Tibial artery (tissue), 4 donors: Measurements from ENCODE around the gene ARFGEF2.

Experiments used
- DNase-seq, 2 donors: peaks; one replicate each; pipeline ENCODE4 v3.0.0-alpha.2; 2019
- H3K27ac ChIP-seq, 2 donors: fragments of 200-600 bp; sonication (generic) in 1 of 2; 1 replicate in 1 of 2; 2 replicates in 1 of 2; pipeline ENCODE4 v1.5.1; 2018 to 2019; ENCODE audit warnings: mild to moderate bottlenecking in 1 of 2
- H3K27me3 ChIP-seq, 2 donors: fragments of 200-600 bp; sonication (generic) in 1 of 2; one replicate each; pipeline versions ENCODE4 v1.5.1 to v1.6.0; 2016 to 2019
- H3K36me3 ChIP-seq, 3 donors: fragments of 200-600 bp; sonication (generic) in 2 of 3; one replicate each; pipeline ENCODE4 v1.5.1; 2016 to 2019; ENCODE audit warnings: mild to moderate bottlenecking in 2 of 3
- H3K4me1 ChIP-seq, 4 donors: fragments of 200-600 bp; sonication (generic) in 2 of 4; 1 replicate in 3 of 4; 2 replicates in 1 of 4; pipeline ENCODE4 v1.5.1; 2016 to 2019
- H3K4me3 ChIP-seq, 2 donors: fragments of 200-600 bp; sonication (generic) in 1 of 2; 1 replicate in 1 of 2; 2 replicates in 1 of 2; pipeline ENCODE4 v1.5.1; 2018 to 2019; ENCODE audit warnings: mild to moderate bottlenecking in 2 of 2
- H3K9me3 ChIP-seq, 3 donors: fragments of 200-600 bp; sonication (generic) in 1 of 3; one replicate each; pipeline ENCODE4 v1.5.1; 2016 to 2019
- intact Hi-C: fragments of 100-400 bp; cut with DNase I; formaldehyde crosslinking; loops from one replicate; pipeline ENCODE4 v1.15.0; 2023; ENCODE audit warnings: low total_unique reads
- TF ChIP-seq, protein P1 (sequence below), 2 experiments: fragments of 200-600 bp in 1 of 2; fragments of 450-650 bp in 1 of 2; IDR thresholded peaks; one replicate each; pipeline ENCODE4 v1.5.1; 2017 to 2019; ENCODE audit warnings: antibody characterized with exemption in 2 of 2, mild to moderate bottlenecking in 1 of 2, moderate library complexity in 1 of 2

Gene ARFGEF2

GRCh38 chr20:48919336-48919881 is 2.1 kb upstream of the ARFGEF2 start:
- intact Hi-C loops = no loop called here
- H3K9me3 ChIP-seq = no peaks in the 10 kb centered on the region
- no peaks in the 10 kb centered on the region for H3K27me3 ChIP-seq
- H3K4me3 ChIP-seq = no peak overlapping the region
- peaks cover 0 to 34% (median 19%) of the 10 kb centered on the region in 4 donors for H3K4me1 ChIP-seq
- DNase-seq = no peak
- H3K36me3 ChIP-seq = no peaks in the 10 kb centered on the region
- TF ChIP-seq, protein P1, sequence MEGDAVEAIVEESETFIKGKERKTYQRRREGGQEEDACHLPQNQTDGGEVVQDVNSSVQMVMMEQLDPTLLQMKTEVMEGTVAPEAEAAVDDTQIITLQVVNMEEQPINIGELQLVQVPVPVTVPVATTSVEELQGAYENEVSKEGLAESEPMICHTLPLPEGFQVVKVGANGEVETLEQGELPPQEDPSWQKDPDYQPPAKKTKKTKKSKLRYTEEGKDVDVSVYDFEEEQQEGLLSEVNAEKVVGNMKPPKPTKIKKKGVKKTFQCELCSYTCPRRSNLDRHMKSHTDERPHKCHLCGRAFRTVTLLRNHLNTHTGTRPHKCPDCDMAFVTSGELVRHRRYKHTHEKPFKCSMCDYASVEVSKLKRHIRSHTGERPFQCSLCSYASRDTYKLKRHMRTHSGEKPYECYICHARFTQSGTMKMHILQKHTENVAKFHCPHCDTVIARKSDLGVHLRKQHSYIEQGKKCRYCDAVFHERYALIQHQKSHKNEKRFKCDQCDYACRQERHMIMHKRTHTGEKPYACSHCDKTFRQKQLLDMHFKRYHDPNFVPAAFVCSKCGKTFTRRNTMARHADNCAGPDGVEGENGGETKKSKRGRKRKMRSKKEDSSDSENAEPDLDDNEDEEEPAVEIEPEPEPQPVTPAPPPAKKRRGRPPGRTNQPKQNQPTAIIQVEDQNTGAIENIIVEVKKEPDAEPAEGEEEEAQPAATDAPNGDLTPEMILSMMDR (IDR thresholded peaks at IDR 0.05) = no peak
- no peak overlapping the region for H3K27ac ChIP-seq

DNA sequence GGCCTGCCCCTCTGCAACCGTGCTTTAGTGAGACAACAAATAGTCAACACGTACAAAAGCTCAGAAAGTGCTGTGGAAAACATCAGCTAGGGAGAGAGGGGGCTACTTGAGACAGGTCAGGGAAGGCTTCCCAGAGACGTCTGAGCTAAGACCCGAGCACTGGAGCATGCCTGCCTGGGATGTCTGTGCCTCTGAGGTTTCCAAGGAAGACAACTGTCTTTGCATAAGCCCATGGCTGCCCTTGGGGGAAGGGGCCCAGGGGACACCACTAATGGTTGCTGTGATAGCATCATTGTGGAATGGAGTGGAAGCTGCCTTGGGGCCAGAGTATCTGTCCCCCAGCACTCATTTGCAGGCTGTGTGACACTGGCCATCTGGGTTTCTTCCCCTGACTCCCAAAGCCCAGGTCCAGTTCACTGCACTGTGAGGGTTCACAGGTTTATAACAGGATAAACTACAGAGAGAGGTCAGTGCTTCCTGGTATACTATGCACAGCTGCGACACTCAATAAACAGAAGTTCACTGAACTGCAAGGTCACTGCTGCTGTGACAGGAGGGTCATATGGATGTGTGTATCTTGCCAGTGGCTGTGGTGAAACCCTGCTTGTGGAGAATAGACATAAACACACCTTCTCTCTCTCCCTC is 1.5 kb upstream of the ARFGEF2 start:
- Histone ChIP-seq H3K27ac (no peak overlapping the region), H3K4me3 (no peak overlapping the region), H3K27me3 (no peaks in the 10 kb centered on the region), H3K4me1 (peaks cover 0 to 36% (median 19%) of the 10 kb centered on the region in 4 donors), H3K9me3 (no peaks in the 10 kb centered on the region), H3K36me3 (no peaks in the 10 kb centered on the region)
- intact Hi-C loops = no loop called here
- no peak for DNase-seq
- TF ChIP-seq, protein P1 (IDR thresholded peaks at IDR 0.05) = no peak

DNA sequence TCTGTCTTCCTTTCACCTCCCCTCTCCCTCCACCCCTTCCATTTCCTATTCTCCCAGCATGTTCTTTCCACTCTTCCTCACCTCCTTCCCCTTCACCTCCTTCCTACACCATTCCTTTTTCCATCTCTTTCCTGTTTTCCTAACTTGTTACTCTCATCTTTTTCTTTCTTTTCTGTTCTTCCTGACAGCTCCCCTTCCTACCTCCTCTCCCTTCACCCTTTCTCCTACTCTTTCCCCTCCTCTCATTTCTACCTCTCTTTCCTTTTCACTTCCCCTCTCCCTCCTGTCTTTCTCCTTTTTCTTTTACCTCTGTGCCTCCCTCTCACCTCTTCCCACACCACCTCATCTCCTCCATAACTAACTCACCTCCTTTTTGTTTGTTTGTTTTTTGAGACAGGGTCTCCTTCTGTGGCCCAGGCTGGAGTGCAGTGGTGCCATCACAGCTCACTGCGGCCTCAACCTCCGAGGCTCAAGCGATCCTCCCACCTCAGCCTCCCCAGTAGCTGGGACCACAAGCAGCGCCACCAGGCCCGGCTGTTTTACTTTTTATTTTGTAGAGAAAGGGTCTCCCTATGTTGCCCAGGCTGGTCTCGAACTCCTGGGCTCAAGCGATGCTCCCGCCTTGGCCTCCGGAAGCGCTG is 864 bp upstream of the ARFGEF2 start:
- Histone ChIP-seq H3K27me3 (no peaks in the 10 kb centered on the region), H3K27ac (peak overlapping the region; percentile 95 to 98), H3K4me3 (peak overlapping the region; percentile 90 to 95), H3K4me1 (peaks cover 0 to 36% (median 19%) of the 10 kb centered on the region in 4 donors), H3K9me3 (no peaks in the 10 kb centered on the region), H3K36me3 (no peaks in the 10 kb centered on the region)
- no peak for DNase-seq
- intact Hi-C loops = no loop called here
- TF ChIP-seq, protein P1 (IDR thresholded peaks at IDR 0.05) = no peak

GRCh38 chr20:48921883-48922820 is 641 bp downstream of the ARFGEF2 start:
- DNase-seq = no peak
- H3K4me3 ChIP-seq = peak overlapping the region; percentile 90 to 95
- TF ChIP-seq, protein P1 (IDR thresholded peaks at IDR 0.05) = no peak
- intact Hi-C loops = no loop called here
- H3K4me1 ChIP-seq = peaks cover 0 to 43% (median 24%) of the 10 kb centered on the region in 4 donors
- no peaks in the 10 kb centered on the region for H3K27me3 ChIP-seq
- no peaks in the 10 kb centered on the region for H3K36me3 ChIP-seq
- no peaks in the 10 kb centered on the region for H3K9me3 ChIP-seq
- H3K27ac ChIP-seq = peak overlapping the region; percentile 95 to 98

- peak overlapping the region; percentile 95 to 98 for H3K27ac ChIP-seq
- TF ChIP-seq, protein P1 (IDR thresholded peaks at IDR 0.05) = no peak
- no peaks in the 10 kb centered on the region for H3K36me3 ChIP-seq
- H3K9me3 ChIP-seq = no peaks in the 10 kb centered on the region
- H3K4me1 ChIP-seq = peaks cover 0 to 53% (median 27%) of the 10 kb centered on the region in 4 donors
- intact Hi-C loops = no loop called here
- H3K27me3 ChIP-seq = no peaks in the 10 kb centered on the region
- no peak for DNase-seq
- peak overlapping the region; percentile 90 to 95 for H3K4me3 ChIP-seq
Observed at GRCh38 chr20:48923149-48923718, 1.7 kb downstream of the ARFGEF2 start.
